NCI-H128 (cell line): ENCODE measurements around the gene SLC66A1.

Experiments used
- DNase-seq: peaks from one replicate; lab custom pipeline; 2025; ENCODE audit not compliant: unreplicated experiment; lab: John Stamatoyannopoulos, UW

The SLC66A1 gene

DNA sequence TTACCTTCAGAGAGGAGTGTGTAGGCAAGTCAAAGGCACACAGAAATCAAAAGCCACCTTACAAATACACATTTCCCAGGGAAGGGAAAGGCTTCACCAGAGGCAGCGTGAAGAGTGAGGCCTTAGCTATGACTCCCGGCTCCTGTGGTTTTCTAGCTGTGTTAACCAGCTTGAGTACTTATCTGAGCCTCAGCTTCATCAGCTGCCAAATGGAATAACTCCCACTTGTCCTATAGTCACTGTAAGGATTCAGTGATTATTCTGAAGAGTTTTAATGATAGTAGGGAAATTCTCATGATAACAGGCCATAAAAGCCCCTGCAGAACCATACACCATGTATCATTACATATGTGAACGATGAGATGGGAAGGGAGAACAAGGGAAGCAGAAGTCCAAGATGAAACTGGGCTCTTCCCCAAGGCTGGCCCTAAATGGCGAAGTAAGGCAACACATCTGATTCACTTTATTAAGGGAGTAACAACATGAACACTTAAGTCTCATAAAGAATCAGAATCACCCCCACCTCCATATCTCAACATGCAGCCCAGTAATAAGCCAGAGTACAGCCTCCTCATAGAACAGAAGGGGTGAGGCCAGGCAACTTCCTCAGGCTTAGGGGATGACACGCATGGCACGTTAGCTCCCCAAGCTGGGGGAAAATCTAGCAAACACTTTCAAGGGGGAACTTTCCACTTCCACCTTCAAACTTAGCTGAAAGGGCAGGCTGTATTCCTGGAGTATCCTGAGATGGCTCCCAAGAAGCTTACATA lies 63.7 kb downstream of the SLC66A1 start:
- DNase-seq, result no peak

DNA sequence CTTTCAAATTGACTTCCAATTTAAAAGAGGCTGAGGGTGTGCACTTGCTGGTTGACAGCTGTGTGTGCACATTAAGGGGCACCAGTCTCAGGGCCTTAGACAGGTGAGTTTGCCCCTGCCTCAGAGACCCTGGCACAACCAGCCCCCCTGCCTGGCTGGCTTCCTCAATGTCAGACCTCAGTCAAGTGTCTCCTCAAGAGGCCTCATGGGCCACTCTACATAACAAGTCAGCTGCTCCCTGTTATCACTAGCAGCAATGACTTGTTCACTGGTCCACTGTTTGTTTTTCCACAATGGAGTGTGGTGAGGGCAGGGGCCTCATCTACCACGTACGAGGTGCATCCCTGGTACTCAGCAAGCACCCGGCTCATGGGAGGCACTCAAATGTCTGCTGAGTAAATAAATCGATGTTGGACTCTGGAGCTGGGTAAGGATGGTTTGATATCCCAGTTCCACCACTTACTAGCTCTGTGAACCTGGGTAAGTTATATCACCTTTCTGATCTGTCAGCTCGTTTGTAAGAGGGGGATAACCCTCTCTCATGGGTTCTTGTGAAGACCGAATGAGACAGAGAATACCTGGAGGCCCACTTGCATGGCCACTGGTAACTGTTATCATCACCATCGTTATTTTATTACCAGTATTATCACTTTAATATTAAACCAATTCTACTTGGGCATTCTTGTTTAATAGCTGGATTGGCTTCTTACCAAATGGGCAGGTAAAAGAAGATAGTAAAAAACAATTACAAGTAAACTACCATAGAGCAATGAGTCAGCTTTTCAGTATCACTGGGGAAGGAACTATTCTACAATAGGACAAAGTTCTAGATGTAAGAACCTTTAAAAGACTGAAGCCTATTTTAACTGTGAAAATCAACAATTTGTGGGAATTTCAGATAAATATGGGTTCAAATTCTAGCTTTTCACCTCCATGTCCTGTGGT lies 64.6 kb downstream of the SLC66A1 start:
- no peak for DNase-seq

DNA sequence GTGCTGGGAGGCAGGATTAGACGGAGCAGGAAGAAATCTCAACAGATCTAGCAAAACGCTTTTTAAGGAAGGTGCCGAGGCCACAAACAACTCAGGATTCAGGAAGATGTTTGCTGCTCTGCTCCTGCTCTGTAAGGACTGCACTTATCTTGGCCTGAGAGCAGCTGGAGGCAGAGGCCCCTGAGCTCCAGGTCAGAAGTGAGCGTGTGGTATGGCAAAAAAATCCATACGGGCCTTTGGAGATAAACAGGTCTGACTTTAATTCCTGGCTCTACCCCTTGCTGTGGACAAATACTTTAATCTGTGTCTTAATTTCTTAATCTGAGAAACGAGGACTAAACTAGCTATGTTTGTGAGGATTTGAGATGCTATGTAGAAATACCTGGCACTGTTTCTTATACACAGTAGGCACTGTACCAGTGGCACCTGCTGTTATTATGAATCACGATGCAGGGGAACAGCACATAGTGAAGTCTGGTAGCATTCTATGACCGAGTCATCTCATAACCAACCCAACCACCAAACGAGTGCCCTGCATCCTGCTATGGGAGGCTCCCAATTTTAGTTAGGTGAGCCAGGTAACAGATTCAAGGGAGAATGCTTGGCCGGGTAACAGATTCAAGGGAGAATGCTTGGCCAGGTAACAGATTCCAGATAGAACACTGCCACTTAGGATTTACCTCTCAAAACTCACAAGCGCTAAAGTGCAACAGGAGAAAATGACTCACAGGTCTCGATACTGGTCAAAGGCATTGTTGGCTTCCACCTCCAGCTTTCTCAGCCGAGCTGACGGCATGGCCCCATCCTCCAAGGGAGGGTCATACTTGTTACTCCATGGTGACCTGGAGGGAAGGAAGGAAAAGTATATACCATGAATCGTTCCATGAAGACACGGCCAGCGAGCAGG lies 65.9 kb downstream of the SLC66A1 start:
- DNase-seq, result no peak
